IMR-90 (cell line): ENCODE results near the gene BCL11B. TPM values are rescaled to one million over a fixed set of nuclear protein-coding genes. Genes with fewer than 3 reads are reported as not detected.

Source experiments
- ATAC-seq: fragments of 200-7000 bp; cut with Tn5 transposase; 2 replicates; pipeline ENCODE4 v1.9.1; 2020; ENCODE audit warnings: low read depth, mild to moderate bottlenecking, moderate library complexity
- BruUV-seq: library from RNA; stranded (reverse); fragments of 400-500 nt; replicated peaks from 2 replicates; lab custom pipeline; 2021; lab: Mats Ljungman, UMichigan
- CTCF ChIA-PET: fragments of 300-600 bp; formaldehyde crosslinking; extraction: SDS; loops from one replicate; lab custom pipeline; 2021; ENCODE audit warnings: antibody characterized with exemption; lab: Yijun Ruan, JAX
- POLR2A ChIA-PET: fragments of 300-600 bp; sonication (Branson Sonifier 250); formaldehyde crosslinking; loops from one replicate; lab custom pipeline; 2022; ENCODE audit warnings: antibody characterized with exemption; ENCODE audit not compliant: unreplicated experiment; lab: Charles Lee
- DNase-seq: peaks from one replicate; pipeline ENCODE4 v3.0.0; 2013
- H2AFZ ChIP-seq: replicated peaks from 2 replicates; pipeline ENCODE3; 2013; ENCODE audit warnings: low read length, mild to moderate bottlenecking; ENCODE audit not compliant: poor library complexity
- H2AK5ac ChIP-seq: 2 replicates; pipeline ENCODE4 v1.6.1; 2013; ENCODE audit warnings: low read depth, low read length, inconsistent platforms
- H2AK9ac ChIP-seq: replicated peaks from 2 replicates; pipeline ENCODE3; 2013; ENCODE audit warnings: mild to moderate bottlenecking, low read depth, low read length, moderate library complexity; ENCODE audit not compliant: poor library complexity
- H2BK120ac ChIP-seq: 2 replicates; pipeline ENCODE4 v1.6.1; 2013; ENCODE audit warnings: low read depth, low read length, inconsistent platforms
- H2BK15ac ChIP-seq: 3 replicates; pipeline ENCODE4 v1.6.1; 2013; ENCODE audit warnings: low read depth, low read length, inconsistent platforms
- H2BK20ac ChIP-seq: 2 replicates; pipeline ENCODE4 v1.6.1; 2013; ENCODE audit warnings: low read depth, mild to moderate bottlenecking, inconsistent platforms, low read length, moderate library complexity
- H2BK5ac ChIP-seq: 2 replicates; pipeline ENCODE4 v1.6.1; 2013; ENCODE audit warnings: mild to moderate bottlenecking, low read depth, low read length, inconsistent platforms; ENCODE audit not compliant: poor library complexity, severe bottlenecking
- H3K14ac ChIP-seq: replicated peaks from 2 replicates; pipeline ENCODE4 v1.6.1; 2013; ENCODE audit warnings: low read depth, low read length, inconsistent platforms
- H3K18ac ChIP-seq: 2 replicates; pipeline ENCODE4 v1.6.1; 2013; ENCODE audit warnings: low read depth, low read length, control low read depth
- H3K23ac ChIP-seq: 2 replicates; pipeline ENCODE4 v1.6.1; 2013; ENCODE audit warnings: low read depth, low read length, inconsistent platforms
- H3K27ac ChIP-seq: 2 replicates; pipeline ENCODE4 v1.5.1; 2013; ENCODE audit warnings: mild to moderate bottlenecking, control low read depth, low read length; ENCODE audit not compliant: insufficient read depth
- H3K27me3 ChIP-seq: 2 replicates; pipeline ENCODE4 v1.6.1; 2013; ENCODE audit warnings: low read length; ENCODE audit not compliant: control insufficient read depth, insufficient read depth
- H3K36me3 ChIP-seq: 2 replicates; pipeline ENCODE4 v1.6.1; 2013; ENCODE audit warnings: low read length, mixed read lengths; ENCODE audit not compliant: control insufficient read depth, insufficient read depth
- H3K4ac ChIP-seq: 2 replicates; pipeline ENCODE4 v1.6.1; 2013; ENCODE audit warnings: low read depth, low read length, inconsistent platforms
- H3K4me1 ChIP-seq: 2 replicates; pipeline ENCODE4 v1.6.1; 2013; ENCODE audit warnings: low read length, mixed read lengths; ENCODE audit not compliant: control insufficient read depth, insufficient read depth
- H3K4me2 ChIP-seq: 2 replicates; pipeline ENCODE4 v1.6.1; 2013; ENCODE audit warnings: low read depth, mild to moderate bottlenecking, control low read depth, low read length, moderate library complexity
- H3K4me3 ChIP-seq: 2 replicates; pipeline ENCODE4 v1.5.1; 2013; ENCODE audit warnings: low read depth, mild to moderate bottlenecking, control low read depth, low read length, moderate library complexity; ENCODE audit not compliant: insufficient read depth
- H3K56ac ChIP-seq: 2 replicates; pipeline ENCODE4 v1.6.1; 2013; ENCODE audit warnings: low read length, inconsistent platforms; ENCODE audit not compliant: insufficient read depth; ENCODE audit errors: extremely low read depth
- H3K79me1 ChIP-seq, 2 experiments: 2 replicates each; pipeline ENCODE4 v1.6.1; 2013; ENCODE audit warnings: low read length in 2 of 2, inconsistent platforms in 1 of 2, low read depth in 1 of 2
- H3K9ac ChIP-seq: 2 replicates; pipeline ENCODE4 v1.6.1; 2013; ENCODE audit warnings: low read depth, low read length, control low read depth
- H3K9me1 ChIP-seq: 2 replicates; pipeline ENCODE4 v1.6.1; 2013; ENCODE audit warnings: low read length, inconsistent platforms; ENCODE audit not compliant: insufficient read depth
- H3K9me3 ChIP-seq: 2 replicates; pipeline ENCODE4 v1.6.1; 2013; ENCODE audit warnings: low read length; ENCODE audit not compliant: control insufficient read depth, insufficient read depth
- H4K20me1 ChIP-seq: 2 replicates; pipeline ENCODE4 v1.6.1; 2013; ENCODE audit warnings: low read length, inconsistent platforms; ENCODE audit not compliant: insufficient read depth
- H4K5ac ChIP-seq: 2 replicates; pipeline ENCODE4 v1.6.1; 2013; ENCODE audit warnings: mild to moderate bottlenecking, low read depth, low read length, control low read depth
- H4K8ac ChIP-seq, 2 experiments: 2 replicates each; pipeline ENCODE4 v1.6.1; 2013; ENCODE audit warnings: low read depth in 2 of 2, low read length in 2 of 2, control low read depth in 1 of 2, inconsistent platforms in 1 of 2
- H4K91ac ChIP-seq: 2 replicates; pipeline ENCODE4 v1.6.1; 2013; ENCODE audit warnings: low read depth, low read length, inconsistent platforms; ENCODE audit not compliant: insufficient read depth
- BHLHE40 ChIP-seq: fragments of 150-350 bp; IDR thresholded peaks from 2 replicates; pipeline ENCODE4 v1.6.1; 2016; ENCODE audit warnings: mild to moderate bottlenecking, low read depth, low read length
- CEBPB ChIP-seq: IDR thresholded peaks from 2 replicates; pipeline ENCODE4 v1.6.1; 2012; ENCODE audit warnings: low read depth, low read length, improper control_type of control experiment
- CHD1 ChIP-seq: IDR thresholded peaks from 2 replicates; pipeline ENCODE4 v1.6.1; 2012; ENCODE audit warnings: low read depth, low read length, improper control_type of control experiment
- CTCF ChIP-seq: conservative IDR thresholded peaks from 2 replicates; pipeline ENCODE4 v1.5.1; 2012; ENCODE audit warnings: mild to moderate bottlenecking, low read depth, low read length, improper control_type of control experiment
- ELK1 ChIP-seq: fragments of 150-350 bp; IDR thresholded peaks from 2 replicates; pipeline ENCODE4 v1.6.1; 2016; ENCODE audit warnings: low read depth, mild to moderate bottlenecking, low read length, moderate library complexity, borderline replicate concordance
- MAFK ChIP-seq: IDR thresholded peaks from 2 replicates; pipeline ENCODE4 v1.6.1; 2012; ENCODE audit warnings: low read depth, low read length, improper control_type of control experiment
- MAZ ChIP-seq: IDR thresholded peaks from 2 replicates; pipeline ENCODE4 v1.6.1; 2012; ENCODE audit warnings: low read depth, mild to moderate bottlenecking, low read length, improper control_type of control experiment, moderate library complexity, borderline replicate concordance
- MXI1 ChIP-seq: IDR thresholded peaks from 2 replicates; pipeline ENCODE4 v1.6.1; 2012; ENCODE audit warnings: low read depth, mild to moderate bottlenecking, low read length, moderate library complexity, borderline replicate concordance
- NFE2L2 ChIP-seq: fragments of 150-350 bp; IDR thresholded peaks from 2 replicates; pipeline ENCODE4 v1.6.1; 2016; ENCODE audit warnings: low read depth, mild to moderate bottlenecking, low read length
- POLR2A ChIP-seq: IDR thresholded peaks from 2 replicates; pipeline ENCODE4 v1.6.1; 2012; ENCODE audit warnings: mild to moderate bottlenecking, low read depth, low read length
- RCOR1 ChIP-seq: IDR thresholded peaks from 2 replicates; pipeline ENCODE4 v1.6.1; 2012; ENCODE audit warnings: mild to moderate bottlenecking, low read length, improper control_type of control experiment; ENCODE audit not compliant: insufficient replicate concordance
- RFX5 ChIP-seq: IDR thresholded peaks from 2 replicates; pipeline ENCODE4 v1.8.0; 2012; ENCODE audit warnings: low read depth, mild to moderate bottlenecking, low read length, moderate library complexity
- SMC3 ChIP-seq: fragments of 150-350 bp; IDR thresholded peaks from 2 replicates; pipeline ENCODE4 v1.6.1; 2016; ENCODE audit warnings: low read depth, mild to moderate bottlenecking, antibody characterized with exemption, low read length, moderate library complexity
- USF2 ChIP-seq: fragments of 150-350 bp; IDR thresholded peaks from 2 replicates; pipeline ENCODE4 v1.6.1; 2017; ENCODE audit warnings: mild to moderate bottlenecking, antibody characterized with exemption, low read length, low read depth
- WGBS, 2 experiments: methylation state at CpG; one replicate each; pipeline versions ENCODE4 v1.1.5 to v1.1.7; 2013; ENCODE audit warnings: missing lambda C conversion rate in 2 of 2; ENCODE audit not compliant: insufficient read length in 1 of 2; ENCODE audit errors: extremely low coverage in 2 of 2; 5-methylcytosine and 5-hydroxymethylcytosine counted together
- dilution Hi-C: fragments of 300-500 bp; cut with HindIII; formaldehyde crosslinking; loops from one replicate; pipeline ENCODE4 v1.14.3; 2018; ENCODE audit warnings: low sequenced_read_pairs; ENCODE audit not compliant: unreplicated experiment
- in situ Hi-C: fragments of 300-500 bp; cut with MboI; formaldehyde crosslinking; loops from 3 replicates; pipeline ENCODE4 v1.14.3; 2019; ENCODE audit warnings: low sequenced_read_pairs, inconsistent platforms, mixed read lengths
- intact Hi-C: fragments of 100-400 bp; cut with micrococcal nuclease; formaldehyde crosslinking; loops from 2 replicates; pipeline ENCODE4 v1.10.0; 2022
- polyA plus RNA-seq, 3 experiments: library from polyadenylated mRNA; depleted of rRNA; stranded (reverse); fragments of >200 nt; gene quantifications; 2 replicates each; pipeline ENCODE4 v1.2.3, GENCODE V29; 2012; ENCODE audit warnings: low replicate concordance in 1 of 3
- total RNA-seq: library from RNA; depleted of rRNA; stranded (reverse); fragments of >200 nt; gene quantifications from 2 replicates; pipeline ENCODE4 v1.2.3, GENCODE V29; 2012

Gene BCL11B
- total and polyA plus RNA-seq, 2 of the 4 experiments (the other 2 are of a cell fraction): under 0.01 TPM; not detected in 1

- Histone ChIP-seq H2BK5ac (no peak overlapping the region), H3K4me3 (no peak overlapping the region), H2BK15ac (no peak overlapping the region), H3K23ac (no peak overlapping the region), H3K4me1 (no peaks in the 10 kb centered on the region), H3K27me3 (no peaks in the 10 kb centered on the region), H2AK5ac (no peak overlapping the region), H3K9me1 (no peaks in the 10 kb centered on the region; the same call in 1 of the 2 replicates), H4K20me1 (no peaks in the 10 kb centered on the region), H4K91ac (no peak overlapping the region), H3K14ac (no peak overlapping the region), H3K9ac (no peak overlapping the region), H2AFZ (no peak overlapping the region), H2AK9ac (no peak overlapping the region), H3K56ac (no peak overlapping the region), H2BK120ac (no peak overlapping the region), H3K4ac (no peak overlapping the region), H3K9me3 (peaks cover 17% of the 10 kb centered on the region), H4K8ac (no peak overlapping the region), H3K4me2 (no peak overlapping the region), H4K5ac (no peak overlapping the region), H3K18ac (no peak overlapping the region), H3K36me3 (no peaks in the 10 kb centered on the region), H3K27ac (no peak overlapping the region), H2BK20ac (no peak overlapping the region), H3K79me1 (no peaks in the 10 kb centered on the region)
- in situ Hi-C loops (no loop called here), intact Hi-C loops (no loop called here), dilution Hi-C loops (no loop called here)
- DNase-seq (no peak), ATAC-seq (no peak)
- ChIA-PET POLR2A (no interaction called here), CTCF (no interaction called here)
- TF ChIP-seq MAZ (no peak), RCOR1 (no peak), MAFK (no peak), NFE2L2 (no peak), SMC3 (no peak), MXI1 (no peak), CEBPB (no peak), POLR2A (no peak), RFX5 (no peak), CTCF (no peak), ELK1 (no peak), CHD1 (no peak), USF2 (no peak), BHLHE40 (no peak)
- WGBS, 2 experiments: 80% methylated on average over 3 of the region's 11 CpGs; no CpG with 5 or more reads in 1 of the 2 experiments
- BruUV-seq: no TSS peak
These were observed 58.9 kb downstream of the BCL11B start for GRCh38 chr14:99213101-99213500.
